HG03439 (cell line): ENCODE results near the gene ALOX12.
"Not testable (repeated sequence)": the region's sequence is repeated elsewhere in the genome, so short reads cannot be mapped to it uniquely, and the experiment has no call there.

Source experiments
- ATAC-seq: cut with Tn5 transposase; IDR thresholded peaks from one replicate; pipeline ENCODE4 v1.9.1; 2021; ENCODE audit warnings: mild to moderate bottlenecking, moderate library complexity; ENCODE audit not compliant: unreplicated experiment

ALOX12 gene, protein sequence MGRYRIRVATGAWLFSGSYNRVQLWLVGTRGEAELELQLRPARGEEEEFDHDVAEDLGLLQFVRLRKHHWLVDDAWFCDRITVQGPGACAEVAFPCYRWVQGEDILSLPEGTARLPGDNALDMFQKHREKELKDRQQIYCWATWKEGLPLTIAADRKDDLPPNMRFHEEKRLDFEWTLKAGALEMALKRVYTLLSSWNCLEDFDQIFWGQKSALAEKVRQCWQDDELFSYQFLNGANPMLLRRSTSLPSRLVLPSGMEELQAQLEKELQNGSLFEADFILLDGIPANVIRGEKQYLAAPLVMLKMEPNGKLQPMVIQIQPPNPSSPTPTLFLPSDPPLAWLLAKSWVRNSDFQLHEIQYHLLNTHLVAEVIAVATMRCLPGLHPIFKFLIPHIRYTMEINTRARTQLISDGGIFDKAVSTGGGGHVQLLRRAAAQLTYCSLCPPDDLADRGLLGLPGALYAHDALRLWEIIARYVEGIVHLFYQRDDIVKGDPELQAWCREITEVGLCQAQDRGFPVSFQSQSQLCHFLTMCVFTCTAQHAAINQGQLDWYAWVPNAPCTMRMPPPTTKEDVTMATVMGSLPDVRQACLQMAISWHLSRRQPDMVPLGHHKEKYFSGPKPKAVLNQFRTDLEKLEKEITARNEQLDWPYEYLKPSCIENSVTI

DNA sequence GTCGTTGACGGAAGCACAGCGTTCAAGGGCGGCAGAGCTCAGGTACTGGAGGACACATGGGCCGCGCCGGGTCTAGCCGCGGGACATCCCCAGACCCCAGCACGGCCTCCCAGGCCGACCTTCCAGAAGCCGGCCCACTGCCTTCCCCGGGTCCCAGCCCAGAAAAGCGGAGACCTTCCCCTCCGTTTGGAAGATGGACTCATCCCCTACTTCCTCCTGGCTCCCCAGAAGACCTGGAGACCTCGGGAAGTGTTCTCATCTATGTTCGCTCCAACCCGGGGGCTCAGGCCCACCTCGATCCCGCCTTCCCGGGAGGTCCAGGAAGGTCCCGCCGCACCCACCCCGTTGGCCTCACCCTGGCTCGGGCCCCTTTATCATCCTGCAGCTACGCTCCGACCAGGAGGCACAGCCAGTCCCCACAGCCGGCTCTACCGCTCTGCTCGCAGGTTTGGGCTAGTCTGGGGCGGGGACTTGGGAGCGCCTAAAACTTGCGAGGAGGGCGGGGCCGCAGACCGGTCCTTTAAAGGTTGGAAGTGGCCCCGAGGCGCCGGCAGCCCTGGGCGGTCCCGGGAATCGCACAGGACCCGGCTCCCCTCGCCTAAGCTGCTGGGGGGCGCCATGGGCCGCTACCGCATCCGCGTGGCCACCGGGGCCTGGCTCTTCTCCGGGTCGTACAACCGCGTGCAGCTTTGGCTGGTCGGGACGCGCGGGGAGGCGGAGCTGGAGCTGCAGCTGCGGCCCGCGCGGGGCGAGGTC, at the start of gene ALOX12:
ALOX12 (plus strand) TSS at position 550 of the 756 bp plus-strand sequence; CDS start at position 619, 69 bp downstream.
- ATAC-seq: no peak

DNA sequence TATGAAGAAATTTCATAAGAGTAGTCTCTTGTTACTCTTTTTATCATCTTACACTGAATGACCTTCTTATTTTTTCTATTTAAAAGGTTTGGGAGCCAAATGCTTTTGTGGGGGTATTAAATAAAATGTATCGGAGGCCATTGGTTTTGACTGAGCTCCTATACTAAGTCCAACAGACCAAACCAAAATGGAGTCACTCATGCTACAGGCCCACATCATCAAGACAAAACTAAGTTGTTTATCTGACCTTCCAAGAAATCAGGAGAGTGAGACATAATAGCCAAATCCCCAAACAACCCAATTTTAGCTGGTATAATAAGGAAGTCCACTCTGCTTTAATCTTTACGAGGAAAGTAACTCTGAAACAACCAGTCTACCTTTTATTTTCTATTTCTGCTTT, 48.1 kb upstream of the ALOX12 start:
- no peak for ATAC-seq

DNA sequence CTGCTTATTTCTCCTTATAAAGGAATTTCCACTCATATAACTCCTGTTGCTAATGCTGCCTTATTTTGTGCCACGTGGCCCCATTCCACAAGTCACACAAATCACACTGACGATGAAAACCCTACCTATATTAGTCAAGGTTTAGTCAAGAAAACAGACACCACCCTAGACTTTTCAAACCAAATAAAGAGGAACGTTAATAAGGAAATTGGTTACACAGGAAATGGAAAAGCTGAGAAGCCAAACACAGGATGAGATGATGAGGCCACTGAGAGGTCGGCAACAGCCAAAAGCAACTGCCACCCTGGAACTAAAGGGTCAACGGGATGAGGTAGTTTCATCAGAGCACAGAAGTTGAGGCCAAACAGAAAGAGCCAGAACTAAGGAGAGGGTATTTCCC, 47.3 kb upstream of the ALOX12 start:
- ATAC-seq: no peak

DNA sequence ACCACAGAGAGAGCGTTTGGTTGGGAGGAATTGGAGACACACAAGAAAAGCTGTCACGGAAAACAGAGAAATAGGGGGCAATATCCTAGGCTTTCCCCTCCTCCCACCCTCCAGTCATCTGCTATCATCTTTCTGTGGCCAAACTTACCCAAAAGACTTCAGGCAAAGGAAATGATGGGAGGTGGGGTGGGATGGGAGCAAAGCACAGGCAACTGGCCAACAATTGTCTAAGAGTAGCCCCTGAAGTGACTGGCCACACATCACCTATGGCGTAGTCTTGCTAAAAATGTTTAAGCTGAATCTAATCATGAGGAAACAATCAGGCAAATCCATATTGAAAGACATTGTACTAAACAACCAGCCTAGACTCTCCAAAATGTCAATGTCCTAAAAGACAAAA, 46.9 kb upstream of the ALOX12 start:
- no peak for ATAC-seq

DNA sequence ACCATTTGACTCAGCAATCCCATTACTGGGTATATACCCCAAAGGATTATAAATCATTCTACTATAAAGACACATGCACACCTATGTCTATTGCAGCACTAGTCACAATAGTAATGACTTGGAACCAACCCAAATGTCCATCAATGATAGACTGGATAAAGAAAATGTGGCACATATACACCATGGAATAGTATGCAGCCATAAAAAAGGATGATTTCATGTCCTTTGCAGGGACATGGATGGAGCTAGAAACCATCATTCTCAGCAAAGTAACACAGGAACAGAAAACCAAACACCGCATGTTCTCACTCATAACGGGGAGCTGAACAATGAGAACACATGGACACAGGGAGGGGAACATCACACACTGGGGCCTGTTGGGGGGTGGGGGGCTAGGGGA, 44.9 kb upstream of the ALOX12 start:
- not testable (repeated sequence) for ATAC-seq

DNA sequence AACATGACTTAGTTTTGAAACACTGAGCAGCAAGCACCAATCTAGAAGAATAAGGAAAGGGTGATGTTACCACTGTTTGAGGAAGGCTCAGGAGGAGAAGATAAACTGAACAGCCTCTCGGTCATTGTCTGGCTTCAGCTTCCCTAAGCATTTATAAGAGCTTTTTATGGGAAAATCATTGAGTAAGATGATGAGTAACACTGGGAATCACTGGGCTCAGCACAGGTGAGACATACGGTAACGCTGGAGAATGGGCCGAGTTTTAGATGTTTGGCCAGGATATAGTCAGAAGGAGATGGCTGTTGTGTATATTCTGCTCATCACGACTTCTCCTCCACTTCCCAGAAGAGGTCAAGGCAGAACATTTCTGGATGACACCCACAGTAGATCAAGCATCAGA, 42.2 kb upstream of the ALOX12 start:
- ATAC-seq: no peak

DNA sequence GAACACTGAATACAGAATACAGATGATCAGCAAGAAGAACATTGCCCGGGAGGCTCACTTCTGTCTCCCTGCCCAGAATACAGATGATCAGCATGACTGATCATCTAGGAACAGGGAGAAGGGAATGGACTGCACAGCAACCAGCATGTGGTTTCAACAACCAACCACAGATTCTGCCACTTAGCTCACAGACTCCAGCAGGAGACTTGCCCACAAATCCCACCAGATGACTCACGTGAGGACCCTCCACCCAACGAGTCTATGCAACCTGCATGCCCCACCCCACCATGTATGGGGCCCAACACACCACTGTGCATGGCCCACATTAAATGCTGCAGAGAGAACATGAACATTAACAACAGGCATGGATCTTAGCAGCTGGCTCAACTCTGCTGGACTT, 36.1 kb upstream of the ALOX12 start:
- ATAC-seq: no peak

DNA sequence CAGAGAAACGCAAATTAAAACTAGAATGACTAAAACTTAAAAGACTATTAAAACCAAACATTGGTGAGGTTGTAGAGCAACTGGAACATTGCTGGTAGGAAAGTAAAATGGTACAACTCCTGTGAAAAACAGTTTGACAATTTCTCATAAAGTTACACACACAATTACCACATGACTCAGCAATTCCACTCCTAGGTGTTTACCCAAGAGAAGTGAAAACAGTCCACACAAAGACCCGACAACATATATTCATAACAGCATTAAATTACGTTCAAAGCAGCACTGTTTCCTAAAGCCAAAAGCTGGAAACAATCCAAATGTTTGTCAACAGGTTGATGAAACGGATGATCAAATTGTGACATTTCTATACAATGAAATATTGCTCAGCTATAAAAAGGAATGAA, 26.5 kb upstream of the ALOX12 start:
- no peak for ATAC-seq

DNA sequence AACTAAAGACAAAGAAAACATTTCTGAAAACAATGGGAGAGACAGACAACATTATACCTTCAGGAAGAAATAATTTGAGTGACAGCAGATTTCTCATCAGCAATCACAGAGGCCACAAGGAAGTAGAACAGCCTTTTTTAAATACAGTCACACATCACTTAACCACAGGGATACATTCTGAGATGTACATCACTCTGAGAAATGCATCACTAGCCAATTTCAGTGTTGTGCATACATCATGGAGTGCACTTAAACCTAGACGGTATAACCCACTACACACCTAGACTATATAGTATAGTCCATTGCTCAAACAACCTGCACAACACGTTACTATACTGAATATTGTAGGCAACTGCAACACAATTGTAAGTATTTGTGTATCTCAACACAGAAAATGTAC, 24.9 kb upstream of the ALOX12 start:
- no peak for ATAC-seq

DNA sequence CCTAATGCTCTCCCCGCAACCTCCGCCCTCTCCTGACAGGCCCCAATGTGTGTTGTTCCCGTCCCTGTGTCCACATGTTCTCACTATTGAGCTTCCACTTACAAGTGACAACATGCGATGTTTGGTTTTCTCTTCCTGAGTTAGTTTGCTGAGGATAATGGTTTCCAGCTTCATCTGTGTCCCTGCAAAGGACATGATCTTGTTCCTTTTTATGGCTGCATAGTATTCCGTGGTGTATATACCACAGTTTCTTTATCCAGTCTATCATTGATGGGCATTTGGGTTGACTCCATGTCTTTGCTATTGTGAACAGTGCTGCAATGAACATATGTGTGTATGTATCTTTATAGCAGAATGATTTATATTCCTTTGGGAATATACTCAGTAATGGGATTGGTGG, 16.4 kb upstream of the ALOX12 start:
- ATAC-seq: not testable (repeated sequence)

DNA sequence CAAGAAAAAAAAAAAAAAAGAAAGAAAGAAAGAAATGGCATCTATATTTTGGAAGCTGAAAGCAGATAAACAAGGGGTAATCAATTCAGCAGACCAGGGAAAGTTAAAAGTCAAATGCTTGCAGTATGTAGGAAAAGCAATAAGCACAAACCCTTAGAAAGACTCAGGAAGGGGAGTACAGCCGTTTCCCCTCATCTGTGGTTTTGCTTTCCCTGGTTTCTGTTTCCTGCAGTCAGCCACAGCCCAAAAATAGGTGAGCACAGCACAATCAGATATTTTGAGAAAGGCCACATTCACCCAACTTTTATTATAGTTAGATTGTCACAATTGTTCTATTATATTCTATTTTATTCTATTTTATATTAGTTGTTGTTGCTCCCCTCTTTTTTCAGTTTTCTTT, 14.4 kb upstream of the ALOX12 start:
- ATAC-seq: no peak

DNA sequence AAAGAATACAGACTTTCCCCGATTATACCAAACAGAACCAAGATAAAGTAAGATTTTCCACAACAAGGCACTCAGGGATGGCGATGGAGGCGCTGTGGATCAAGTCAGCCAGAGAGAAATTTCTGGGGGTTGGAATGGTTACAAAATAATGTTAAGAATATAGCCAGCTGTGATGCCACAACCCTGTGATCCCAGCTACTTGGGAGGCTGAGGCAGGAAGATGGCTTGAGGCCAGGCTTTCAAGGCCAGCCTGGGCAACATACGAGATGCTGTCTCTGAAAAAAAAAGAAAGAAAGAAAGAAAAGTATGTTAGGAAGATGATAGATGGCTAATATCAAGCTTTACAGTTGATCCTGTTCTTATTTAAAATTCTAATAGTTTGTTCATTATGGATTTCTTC, 10.6 kb upstream of the ALOX12 start:
- no peak for ATAC-seq

DNA sequence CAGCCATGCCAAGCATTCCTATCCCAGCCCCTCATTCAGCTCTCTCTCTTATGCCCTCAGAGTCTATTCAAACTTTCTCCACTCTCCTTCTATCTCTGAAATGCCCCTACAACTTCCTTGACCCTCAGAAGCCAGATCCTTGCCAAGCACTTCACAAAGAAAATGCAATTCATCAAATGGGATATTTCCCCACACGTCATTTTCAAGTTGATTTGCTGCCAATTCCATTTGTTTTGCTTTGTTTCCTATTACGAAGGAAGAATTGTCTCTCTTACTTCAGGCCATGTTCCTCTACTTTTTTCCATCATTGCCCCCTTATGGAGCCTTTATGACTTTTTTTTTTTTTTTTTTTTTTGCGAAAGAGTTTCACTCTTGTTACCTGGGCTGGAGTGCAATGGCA, 9.2 kb upstream of the ALOX12 start:
- ATAC-seq: no peak

DNA sequence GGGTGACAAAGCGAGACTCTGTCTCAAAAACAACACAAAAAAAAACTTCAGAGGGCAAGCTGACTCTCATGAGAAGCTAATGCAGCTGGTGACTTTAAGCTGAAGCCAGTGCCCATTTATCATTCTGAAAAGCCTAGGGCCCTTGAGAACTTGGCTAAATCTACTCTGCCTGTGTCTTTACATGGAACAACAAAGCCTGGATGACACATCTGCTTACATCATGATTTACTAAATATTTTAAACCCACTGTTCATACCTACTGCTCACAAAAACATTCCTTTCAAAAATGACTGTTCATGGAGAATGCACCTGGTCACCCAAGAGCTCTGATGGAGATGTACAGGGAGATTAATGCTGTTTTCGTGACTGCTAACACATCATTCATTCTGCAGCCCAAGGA, 6.1 kb upstream of the ALOX12 start:
- no peak for ATAC-seq

DNA sequence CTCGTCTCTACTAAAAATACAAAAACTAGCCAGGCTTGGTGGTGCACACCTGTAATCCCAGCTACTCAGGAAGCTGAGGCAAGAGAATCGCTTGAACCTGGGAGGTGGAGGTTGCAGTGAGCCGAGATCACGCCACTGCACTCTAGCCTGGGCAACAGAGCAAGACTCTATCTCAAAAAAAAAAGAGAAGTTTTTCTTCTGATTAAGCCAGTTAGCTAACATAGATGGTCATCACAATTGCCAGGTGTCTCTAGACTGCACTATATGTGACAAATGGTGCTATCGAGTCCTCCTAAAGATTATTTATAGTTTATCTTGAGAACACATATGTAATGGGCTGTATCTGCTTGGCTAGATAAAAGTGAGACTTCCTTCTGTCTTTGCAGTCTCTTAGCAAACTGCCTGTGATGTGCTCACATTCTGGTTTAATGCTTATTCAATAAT, 2.2 kb upstream of the ALOX12 start:
- ATAC-seq: not testable (repeated sequence)

DNA sequence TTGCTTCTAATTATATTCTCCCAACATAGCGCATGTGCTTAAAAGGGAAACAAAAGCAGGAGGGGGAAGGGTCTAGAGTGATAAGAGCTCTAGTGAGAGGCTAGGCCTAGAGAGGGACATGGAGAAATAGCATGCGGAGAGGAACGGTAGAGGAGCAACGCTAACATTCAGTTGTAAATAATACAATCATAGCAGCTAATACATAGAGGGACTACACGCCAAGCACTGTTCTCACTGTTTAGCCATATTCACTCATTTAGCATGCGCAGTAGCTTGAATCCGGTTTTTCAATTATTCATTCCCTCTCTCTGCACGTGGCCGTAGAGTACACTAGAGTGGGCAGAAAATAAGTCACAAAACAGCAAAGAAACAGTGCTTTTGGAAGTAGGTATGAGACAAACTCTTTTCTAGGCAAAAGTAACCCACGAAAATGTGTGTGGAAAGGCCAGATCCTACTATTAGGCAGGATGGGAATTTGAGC, 1.7 kb upstream of the ALOX12 start:
- no peak for ATAC-seq

DNA sequence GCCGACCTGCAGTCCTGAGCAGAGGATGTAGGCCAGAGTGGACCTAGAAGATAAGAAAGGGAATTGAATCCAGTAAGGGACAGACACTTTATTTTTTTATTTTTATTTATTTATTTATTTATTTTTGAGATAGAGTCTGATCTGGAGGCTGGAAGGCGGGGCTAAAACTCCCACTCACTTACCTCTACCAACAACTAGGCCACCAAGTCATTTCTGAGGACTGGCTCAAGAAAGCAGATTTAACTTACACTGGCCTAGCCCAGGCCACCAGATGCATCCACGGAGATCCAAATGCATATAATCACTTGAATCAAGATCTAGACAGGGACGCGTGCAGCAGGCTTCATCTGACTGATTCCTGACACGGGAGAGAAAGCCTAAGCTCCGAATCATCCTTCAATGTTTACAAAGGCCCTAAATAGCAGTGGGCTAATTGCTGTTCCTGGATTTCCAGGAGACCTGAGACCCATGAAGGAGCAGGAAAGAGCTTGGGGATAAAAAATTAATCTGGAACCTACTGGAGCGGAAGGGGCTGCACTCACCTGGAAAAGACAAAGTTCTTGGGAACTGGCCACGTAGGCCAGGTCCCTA, 1.1 kb upstream of the ALOX12 start:
- no peak for ATAC-seq

DNA sequence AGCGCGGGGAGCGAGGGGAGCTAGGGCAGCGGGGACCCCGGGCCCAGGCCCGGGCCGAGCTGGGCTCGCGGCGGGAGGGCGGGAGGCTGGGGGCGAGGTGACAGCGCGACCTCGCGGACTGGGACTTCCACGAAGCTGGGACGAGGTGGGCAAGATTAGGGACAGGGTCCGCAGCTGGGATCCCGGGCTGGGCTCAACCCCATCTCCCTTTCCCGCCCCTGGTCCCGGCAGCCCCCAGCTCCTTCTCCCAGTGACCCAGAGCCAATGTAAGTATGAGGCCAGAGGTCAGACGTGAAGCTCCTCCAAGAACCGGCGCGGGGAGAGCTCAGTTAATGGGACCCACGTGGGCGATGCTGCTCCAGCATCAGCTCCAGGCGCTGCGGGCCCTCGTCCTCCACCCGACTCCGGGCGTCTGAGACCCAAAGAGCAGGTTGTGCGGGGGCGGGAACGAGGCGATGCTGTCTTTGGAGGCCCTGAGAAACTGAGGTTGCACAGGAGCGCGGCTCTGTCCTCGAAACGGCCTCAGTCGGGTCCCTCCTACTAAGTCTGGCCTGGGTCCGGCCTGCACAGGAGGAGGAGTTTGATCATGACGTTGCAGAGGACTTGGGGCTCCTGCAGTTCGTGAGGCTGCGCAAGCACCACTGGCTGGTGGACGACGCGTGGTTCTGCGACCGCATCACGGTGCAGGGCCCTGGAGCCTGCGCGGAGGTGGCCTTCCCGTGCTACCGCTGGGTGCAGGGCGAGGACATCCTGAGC, 585 bp downstream of the ALOX12 start:
- no peak for ATAC-seq

DNA sequence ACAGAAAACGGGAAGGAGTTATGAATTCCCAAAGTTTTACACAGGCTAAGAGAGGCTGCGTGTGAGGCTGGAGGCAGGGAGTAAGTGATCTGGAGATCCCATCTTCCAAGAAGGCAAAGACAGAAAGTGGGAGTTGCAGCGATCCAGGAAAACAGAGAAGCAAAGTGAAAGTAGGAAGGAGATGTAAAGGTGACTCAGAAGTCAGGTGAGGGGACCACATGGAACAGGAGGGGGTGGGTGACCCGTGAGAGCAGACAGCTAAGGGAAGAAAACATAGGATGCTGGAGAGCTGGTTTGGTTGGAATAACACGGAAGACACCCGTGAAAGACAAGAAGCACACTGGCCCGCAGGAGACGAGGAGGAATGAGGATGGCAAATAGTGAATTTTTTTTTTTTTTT, 1.3 kb downstream of the ALOX12 start:
- ATAC-seq: no peak

DNA sequence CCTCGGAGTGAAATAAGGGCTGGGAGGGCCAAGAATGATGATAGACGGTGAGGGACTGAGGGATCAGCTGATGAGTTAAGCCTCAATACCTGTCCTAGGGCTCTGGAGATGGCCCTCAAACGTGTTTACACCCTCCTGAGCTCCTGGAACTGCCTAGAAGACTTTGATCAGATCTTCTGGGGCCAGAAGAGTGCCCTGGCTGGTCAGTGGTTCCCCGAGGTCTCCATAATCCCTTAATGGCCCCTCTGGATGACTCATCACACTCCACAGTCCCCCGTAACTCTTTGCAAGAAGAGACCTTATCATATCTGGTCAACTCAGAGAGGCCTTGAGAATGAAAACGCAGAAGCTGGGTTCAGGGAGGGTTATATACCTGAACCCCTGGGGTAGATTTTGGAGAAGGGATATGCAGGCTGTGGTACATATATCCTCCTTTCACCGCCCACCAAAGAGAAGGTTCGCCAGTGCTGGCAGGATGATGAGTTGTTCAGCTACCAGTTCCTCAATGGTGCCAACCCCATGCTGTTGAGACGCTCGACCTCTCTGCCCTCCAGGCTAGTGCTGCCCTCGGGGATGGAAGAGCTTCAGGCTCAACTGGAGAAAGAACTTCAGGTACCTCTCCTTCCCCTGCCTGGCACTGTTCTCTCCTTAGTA, 3.1 kb downstream of the ALOX12 start:
- ATAC-seq: no peak
